ENCODE data around the gene WWOX. TPM values are rescaled to one million over a fixed set of nuclear protein-coding genes. Genes with fewer than 3 reads are reported as not detected.

The WWOX gene
- total and polyA plus RNA-seq, 2 of the 4 experiments (the other 2 are of a cell fraction): 2.7 to 5.4 TPM

DNA sequence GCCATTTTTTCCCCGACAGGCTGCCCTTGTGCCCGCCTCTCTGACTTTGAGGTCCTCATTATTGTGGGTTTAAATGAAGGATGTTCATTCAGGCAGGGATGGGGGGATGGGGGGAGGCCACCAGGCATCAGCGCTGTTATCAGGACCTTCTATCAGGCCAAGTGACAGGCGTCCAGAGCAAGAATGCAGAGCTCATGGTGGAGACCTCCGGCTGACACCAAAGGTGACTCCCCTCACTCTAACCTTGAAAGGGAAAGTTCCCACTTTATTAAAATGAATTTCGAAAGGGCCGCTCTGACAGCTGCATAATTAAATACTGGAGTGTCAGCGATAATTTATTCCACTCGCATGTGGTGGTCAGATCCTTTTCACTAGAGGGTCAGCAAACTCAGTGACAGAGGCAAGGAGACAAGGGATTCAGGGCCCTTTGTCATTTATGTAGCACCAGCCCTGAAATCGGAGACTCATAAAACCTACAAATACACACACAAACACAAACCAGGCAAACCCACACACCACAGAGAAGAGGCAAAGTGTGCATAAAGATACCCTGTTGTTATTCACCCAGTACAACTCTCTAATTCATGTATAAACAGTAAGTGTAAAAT lies 1065.0 kb downstream of the WWOX start:
- Histone ChIP-seq H3K36me3 (ENCODE audit: control insufficient read depth, insufficient read depth, low read length) (no peaks in the 10 kb centered on the region), H2BK5ac (ENCODE audit: low read depth, low read length, poor library complexity, severe bottlenecking) (no peak overlapping the region), H2AK5ac (ENCODE audit: low read depth, low read length) (no peak overlapping the region), H3K4me2 (ENCODE audit: low read depth, low read length) (no peak overlapping the region), H2AK9ac (replicated peaks; ENCODE audit: low read depth, low read length, poor library complexity) (no peak overlapping the region), H4K91ac (ENCODE audit: insufficient read depth, low read depth, low read length) (no peak overlapping the region), H4K5ac (ENCODE audit: low read depth, low read length) (no peak overlapping the region), H4K8ac (ENCODE audit: low read depth in 2 of 2, low read length in 2 of 2) (no peak overlapping the region), H3K14ac (replicated peaks; ENCODE audit: low read depth, low read length) (no peak overlapping the region), H3K56ac (ENCODE audit: extremely low read depth, insufficient read depth, low read length) (no peak overlapping the region), H3K4me3 (ENCODE audit: insufficient read depth, low read depth, low read length) (no peak overlapping the region), H3K4ac (ENCODE audit: low read depth, low read length) (no peak overlapping the region), H3K23ac (ENCODE audit: low read depth, low read length) (no peak overlapping the region), H2BK120ac (ENCODE audit: low read depth, low read length) (no peak overlapping the region), H4K20me1 (ENCODE audit: insufficient read depth, low read length) (no peaks in the 10 kb centered on the region), H2BK20ac (ENCODE audit: low read depth, low read length) (no peak overlapping the region), H3K27ac (ENCODE audit: insufficient read depth, low read length) (no peak overlapping the region), H3K9me1 (ENCODE audit: insufficient read depth, low read length) (no peaks in the 10 kb centered on the region), H3K9me3 (ENCODE audit: control insufficient read depth, insufficient read depth, low read length) (peaks cover 25% of the 10 kb centered on the region), H3K27me3 (ENCODE audit: control insufficient read depth, insufficient read depth, low read length) (no peaks in the 10 kb centered on the region), H3K4me1 (ENCODE audit: control insufficient read depth, insufficient read depth, low read length) (no peaks in the 10 kb centered on the region), H3K79me1 (ENCODE audit: low read depth in 1 of 2, low read length in 2 of 2) (no peaks in the 10 kb centered on the region), H3K9ac (ENCODE audit: low read depth, low read length) (no peak overlapping the region), H2BK15ac (ENCODE audit: low read depth, low read length) (no peak overlapping the region), H2AFZ (replicated peaks; ENCODE audit: low read length, poor library complexity) (no peak overlapping the region), H3K18ac (ENCODE audit: low read depth, low read length) (no peak overlapping the region)
- WGBS, 2 experiments (ENCODE audit: extremely low coverage in 2 of 2, insufficient read length in 1 of 2): no CpG with 5 or more reads among the region's 10 CpGs
- ATAC-seq (ENCODE audit: low read depth) (no peak), DNase-seq (no peak)
- no peak for TF ChIP-seq ELK1 (IDR thresholded peaks at IDR 0.05; ENCODE audit: borderline replicate concordance, low read depth, low read length)
- no peak for TF ChIP-seq POLR2A (IDR thresholded peaks at IDR 0.05; ENCODE audit: low read depth, low read length)
- TF ChIP-seq RCOR1 (IDR thresholded peaks at IDR 0.05; ENCODE audit: insufficient replicate concordance, low read length): no peak
- TF ChIP-seq MAFK (IDR thresholded peaks at IDR 0.05; ENCODE audit: low read depth, low read length): no peak
- no peak for TF ChIP-seq SMC3 (IDR thresholded peaks at IDR 0.05; ENCODE audit: low read depth, low read length)
- TF ChIP-seq RFX5 (IDR thresholded peaks at IDR 0.05; ENCODE audit: low read depth, low read length): no peak
- TF ChIP-seq CEBPB (IDR thresholded peaks at IDR 0.05; ENCODE audit: low read depth, low read length): no peak
- no peak for TF ChIP-seq RAD21 (IDR thresholded peaks at IDR 0.05; ENCODE audit: low read length)
- TF ChIP-seq BHLHE40 (IDR thresholded peaks at IDR 0.05; ENCODE audit: low read depth, low read length): no peak
- TF ChIP-seq NFE2L2 (IDR thresholded peaks at IDR 0.05; ENCODE audit: low read depth, low read length): no peak
- TF ChIP-seq MXI1 (IDR thresholded peaks at IDR 0.05; ENCODE audit: borderline replicate concordance, low read depth, low read length): no peak
- no peak for TF ChIP-seq USF2 (IDR thresholded peaks at IDR 0.05; ENCODE audit: low read depth, low read length)
- TF ChIP-seq CHD1 (IDR thresholded peaks at IDR 0.05; ENCODE audit: low read depth, low read length): no peak
- no peak for TF ChIP-seq CTCF (conservative IDR thresholded peaks at IDR 0.05; ENCODE audit: low read depth, low read length)
- TF ChIP-seq MAZ (IDR thresholded peaks at IDR 0.05; ENCODE audit: borderline replicate concordance, low read depth, low read length): no peak
- no peak for TF ChIP-seq FOS (IDR thresholded peaks at IDR 0.05; ENCODE audit: low read depth, low read length)
- BruUV-seq (replicated peaks): no TSS peak
- ChIA-PET POLR2A (ENCODE audit: unreplicated experiment) (no interaction called here), CTCF (no interaction called here)
- intact Hi-C loops (cut with micrococcal nuclease) (no loop called here), dilution Hi-C loops (cut with HindIII; ENCODE audit: low sequenced_read_pairs, unreplicated experiment) (no loop called here), in situ Hi-C loops (cut with MboI; ENCODE audit: low sequenced_read_pairs) (no loop called here)
